HepG2 (cell line): Measurements from ENCODE around the gene ISCA1. TPM values are rescaled to one million over a fixed set of nuclear protein-coding genes. Genes with fewer than 3 reads are reported as not detected.

Experiments used
- AGO2 ChIP-seq: fragments of 200-400 bp; formaldehyde crosslinking; optimal IDR thresholded peaks from 2 replicates; pipeline ENCODE3; 2017; ENCODE audit warnings: mild to moderate bottlenecking, low read depth, low read length, moderate library complexity
- DMAP1 ChIP-seq: IDR thresholded peaks from 2 replicates; pipeline ENCODE4 v1.6.1; 2016
- GPN1 ChIP-seq: sonication (generic); formaldehyde crosslinking; IDR thresholded peaks from 2 replicates; pipeline ENCODE4 v1.5.1; 2020; ENCODE audit warnings: missing genetic modification reagents, borderline replicate concordance
- HOXA3 ChIP-seq: sonication (generic); formaldehyde crosslinking; IDR thresholded peaks from 2 replicates; pipeline ENCODE4 v1.5.0; 2020; ENCODE audit warnings: missing genetic modification reagents
- HOXA5 ChIP-seq: sonication (generic); formaldehyde crosslinking; IDR thresholded peaks from 2 replicates; pipeline ENCODE4 v1.4.0; 2020; ENCODE audit warnings: missing genetic modification reagents
- MED13 ChIP-seq: sonication (generic); formaldehyde crosslinking; IDR thresholded peaks from 2 replicates; pipeline ENCODE4 v1.5.0; 2020; ENCODE audit warnings: missing genetic modification reagents
- NCOA2 ChIP-seq: sonication (generic); formaldehyde crosslinking; IDR thresholded peaks from 2 replicates; pipeline ENCODE4 v1.8.0; 2022; ENCODE audit warnings: inconsistent platforms
- NFE2L1 ChIP-seq: sonication (generic); formaldehyde crosslinking; IDR thresholded peaks from 2 replicates; pipeline ENCODE4 v1.4.0; 2020; ENCODE audit warnings: missing genetic modification reagents, mild to moderate bottlenecking, borderline replicate concordance
- TOE1 ChIP-seq: sonication (generic); formaldehyde crosslinking; IDR thresholded peaks from 2 replicates; pipeline ENCODE4 v1.4.0; 2020; ENCODE audit warnings: mild to moderate bottlenecking, missing genetic modification reagents
- U2AF1 ChIP-seq: fragments of 200-400 bp; formaldehyde crosslinking; optimal IDR thresholded peaks from 2 replicates; pipeline ENCODE3; 2017; ENCODE audit warnings: mild to moderate bottlenecking, low read depth, low read length
- ZNF121 ChIP-seq: sonication (generic); formaldehyde crosslinking; IDR thresholded peaks from 2 replicates; pipeline ENCODE4 v1.5.0; 2020; ENCODE audit warnings: mild to moderate bottlenecking, missing genetic modification reagents
- ZNF253 ChIP-seq: sonication (generic); formaldehyde crosslinking; IDR thresholded peaks from 2 replicates; pipeline ENCODE4 v1.8.0; 2022; ENCODE audit warnings: mild to moderate bottlenecking, missing genetic modification reagents, borderline replicate concordance
- ZNF556 ChIP-seq: sonication (generic); formaldehyde crosslinking; IDR thresholded peaks from 2 replicates; pipeline ENCODE4 v1.4.0; 2020; ENCODE audit warnings: mild to moderate bottlenecking, missing genetic modification reagents, borderline replicate concordance
- ZNF615 ChIP-seq: sonication (generic); formaldehyde crosslinking; IDR thresholded peaks from 2 replicates; pipeline ENCODE4 v1.5.0; 2020; ENCODE audit warnings: mild to moderate bottlenecking, missing genetic modification reagents, borderline replicate concordance
- ZNF776 ChIP-seq: sonication (generic); formaldehyde crosslinking; IDR thresholded peaks from 2 replicates; pipeline ENCODE4 v1.4.0; 2020; ENCODE audit warnings: mild to moderate bottlenecking, missing genetic modification reagents
- polyA plus RNA-seq, 8 experiments: library from polyadenylated mRNA; depleted of rRNA in 3 of 8; stranded (reverse) in 7 of 8; unstranded in 1 of 8; fragments of >200 nt; fragmentation: Illumina TruSeq in 4 of 8; extraction: Trizol in 4 of 8; gene quantifications; 2 replicates each; pipeline versions ENCODE4 v1.2.1 to v1.2.3, GENCODE V29; 2011 to 2016; ENCODE audit warnings: low read depth in 4 of 8, missing spikeins in 1 of 8, mixed read lengths in 1 of 8; ENCODE audit not compliant: insufficient read depth in 1 of 8
- total RNA-seq, 5 experiments: library from RNA; depleted of rRNA; stranded (reverse); fragments of >200 nt; fragmentation: Illumina TruSeq; extraction: Trizol; gene quantifications; 2 replicates each; pipeline ENCODE4 v1.2.3, GENCODE V29; 2016; ENCODE audit warnings: low read depth in 1 of 5
- TF ChIP-seq, protein P1 (sequence below): sonication (generic); formaldehyde crosslinking; IDR thresholded peaks from 2 replicates; pipeline ENCODE4 v1.4.0; 2020; ENCODE audit warnings: missing genetic modification reagents, borderline replicate concordance
- TF ChIP-seq, protein P2 (sequence below): sonication (generic); formaldehyde crosslinking; IDR thresholded peaks from 2 replicates; pipeline ENCODE4 v1.4.0; 2020; ENCODE audit warnings: low read depth, mild to moderate bottlenecking, missing genetic modification reagents
- TF ChIP-seq, protein P3 (sequence below): fragments of 450-650 bp; IDR thresholded peaks from 2 replicates; pipeline ENCODE4 v1.6.1; 2016
- TF ChIP-seq, protein P4 (sequence below): sonication (generic); formaldehyde crosslinking; IDR thresholded peaks from 2 replicates; pipeline ENCODE4 v1.8.0; 2022; ENCODE audit warnings: mild to moderate bottlenecking, missing genetic modification reagents; ENCODE audit not compliant: insufficient replicate concordance
- TF ChIP-seq, protein P5 (sequence below): sonication (generic); formaldehyde crosslinking; conservative IDR thresholded peaks from 2 replicates; pipeline ENCODE4 v1.4.0; 2020; ENCODE audit warnings: missing genetic modification reagents

Gene ISCA1
- total and polyA plus RNA-seq, 2 of the 13 experiments (the other 11 are each of a cell fraction or from before 2014, with no cell fraction given) = 29.2 to 40.9 TPM

DNA sequence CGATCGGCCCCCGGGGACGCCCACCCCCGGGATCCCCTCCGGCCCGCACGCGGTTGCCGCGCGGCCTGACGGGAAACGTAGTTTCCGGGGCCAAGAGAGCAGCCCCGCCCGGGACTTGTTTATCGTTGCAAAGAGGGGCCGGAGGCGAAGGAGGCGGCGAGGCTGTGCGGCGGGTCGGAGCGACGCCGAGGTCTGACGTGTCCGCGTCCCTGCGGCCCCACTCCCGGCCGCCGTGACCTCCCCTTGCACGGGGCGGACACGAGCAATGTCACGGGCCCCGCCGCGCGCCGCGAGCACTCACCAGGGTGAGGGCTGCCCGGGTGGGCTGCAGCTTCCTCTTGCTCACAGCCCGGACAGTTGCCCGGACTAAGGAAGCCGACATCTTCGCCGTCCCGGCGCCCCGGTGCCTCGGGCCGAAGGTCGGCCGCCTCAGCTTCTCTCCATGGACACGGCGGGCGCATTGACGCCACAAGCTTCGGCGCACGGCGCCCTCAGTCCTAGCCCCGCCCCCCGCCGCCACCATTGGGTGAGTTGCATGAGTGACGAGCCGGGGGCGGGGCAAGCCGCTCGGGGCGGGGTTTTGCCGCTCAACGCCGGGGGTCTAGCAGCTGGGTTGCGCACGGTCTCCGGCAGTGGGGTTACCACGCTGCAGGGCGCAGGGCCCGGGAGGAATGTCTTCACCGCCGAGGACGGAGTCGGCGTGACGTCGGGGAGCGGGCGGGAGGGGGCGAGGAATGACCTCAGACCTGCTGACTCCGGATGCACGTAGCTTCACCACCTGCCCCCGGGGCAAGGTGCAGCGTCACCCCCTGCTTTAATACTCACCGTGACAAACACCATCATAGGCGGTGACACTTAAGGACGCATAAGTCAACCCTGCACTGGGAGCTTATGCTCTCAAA lies at the start of gene ISCA1 (continued):
- TF ChIP-seq, protein P1, sequence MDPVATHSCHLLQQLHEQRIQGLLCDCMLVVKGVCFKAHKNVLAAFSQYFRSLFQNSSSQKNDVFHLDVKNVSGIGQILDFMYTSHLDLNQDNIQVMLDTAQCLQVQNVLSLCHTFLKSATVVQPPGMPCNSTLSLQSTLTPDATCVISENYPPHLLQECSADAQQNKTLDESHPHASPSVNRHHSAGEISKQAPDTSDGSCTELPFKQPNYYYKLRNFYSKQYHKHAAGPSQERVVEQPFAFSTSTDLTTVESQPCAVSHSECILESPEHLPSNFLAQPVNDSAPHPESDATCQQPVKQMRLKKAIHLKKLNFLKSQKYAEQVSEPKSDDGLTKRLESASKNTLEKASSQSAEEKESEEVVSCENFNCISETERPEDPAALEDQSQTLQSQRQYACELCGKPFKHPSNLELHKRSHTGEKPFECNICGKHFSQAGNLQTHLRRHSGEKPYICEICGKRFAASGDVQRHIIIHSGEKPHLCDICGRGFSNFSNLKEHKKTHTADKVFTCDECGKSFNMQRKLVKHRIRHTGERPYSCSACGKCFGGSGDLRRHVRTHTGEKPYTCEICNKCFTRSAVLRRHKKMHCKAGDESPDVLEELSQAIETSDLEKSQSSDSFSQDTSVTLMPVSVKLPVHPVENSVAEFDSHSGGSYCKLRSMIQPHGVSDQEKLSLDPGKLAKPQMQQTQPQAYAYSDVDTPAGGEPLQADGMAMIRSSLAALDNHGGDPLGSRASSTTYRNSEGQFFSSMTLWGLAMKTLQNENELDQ (CRISPR knock-in tag) = no peak
- 0 out of 2 replicates have a peak, but pooled peaks have one; percentile 19 for TF ChIP-seq ZNF253
- peak; percentile 92 for TF ChIP-seq DMAP1 (CRISPR knock-in tag)
- peak; percentile 87; the same call in 1 of the 2 replicates for TF ChIP-seq ZNF776 (CRISPR knock-in tag)
- no peak for TF ChIP-seq NFE2L1
- TF ChIP-seq GPN1 (CRISPR knock-in tag) = no peak
- TF ChIP-seq HOXA5 (CRISPR knock-in tag) = no peak
- 0 out of 2 replicates have a peak, but pooled peaks have one; percentile 64 for TF ChIP-seq ZNF615 (CRISPR knock-in tag)
- TF ChIP-seq, protein P2, sequence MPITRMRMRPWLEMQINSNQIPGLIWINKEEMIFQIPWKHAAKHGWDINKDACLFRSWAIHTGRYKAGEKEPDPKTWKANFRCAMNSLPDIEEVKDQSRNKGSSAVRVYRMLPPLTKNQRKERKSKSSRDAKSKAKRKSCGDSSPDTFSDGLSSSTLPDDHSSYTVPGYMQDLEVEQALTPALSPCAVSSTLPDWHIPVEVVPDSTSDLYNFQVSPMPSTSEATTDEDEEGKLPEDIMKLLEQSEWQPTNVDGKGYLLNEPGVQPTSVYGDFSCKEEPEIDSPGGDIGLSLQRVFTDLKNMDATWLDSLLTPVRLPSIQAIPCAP = no peak
- peak; percentile 33; the same call in 1 of the 2 replicates for TF ChIP-seq NCOA2 (CRISPR knock-in tag)
- peak; percentile 76; the same call in 1 of the 2 replicates for TF ChIP-seq ZNF556 (CRISPR knock-in tag)
- TF ChIP-seq U2AF1 = no peak
- peak; percentile 71 for TF ChIP-seq MED13
- peak; percentile 89 for TF ChIP-seq AGO2
- TF ChIP-seq, protein P3, sequence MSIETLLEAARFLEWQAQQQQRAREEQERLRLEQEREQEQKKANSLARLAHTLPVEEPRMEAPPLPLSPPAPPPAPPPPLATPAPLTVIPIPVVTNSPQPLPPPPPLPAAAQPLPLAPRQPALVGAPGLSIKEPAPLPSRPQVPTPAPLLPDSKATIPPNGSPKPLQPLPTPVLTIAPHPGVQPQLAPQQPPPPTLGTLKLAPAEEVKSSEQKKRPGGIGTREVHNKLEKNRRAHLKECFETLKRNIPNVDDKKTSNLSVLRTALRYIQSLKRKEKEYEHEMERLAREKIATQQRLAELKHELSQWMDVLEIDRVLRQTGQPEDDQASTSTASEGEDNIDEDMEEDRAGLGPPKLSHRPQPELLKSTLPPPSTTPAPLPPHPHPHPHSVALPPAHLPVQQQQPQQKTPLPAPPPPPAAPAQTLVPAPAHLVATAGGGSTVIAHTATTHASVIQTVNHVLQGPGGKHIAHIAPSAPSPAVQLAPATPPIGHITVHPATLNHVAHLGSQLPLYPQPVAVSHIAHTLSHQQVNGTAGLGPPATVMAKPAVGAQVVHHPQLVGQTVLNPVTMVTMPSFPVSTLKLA = no peak
- TF ChIP-seq, protein P4, sequence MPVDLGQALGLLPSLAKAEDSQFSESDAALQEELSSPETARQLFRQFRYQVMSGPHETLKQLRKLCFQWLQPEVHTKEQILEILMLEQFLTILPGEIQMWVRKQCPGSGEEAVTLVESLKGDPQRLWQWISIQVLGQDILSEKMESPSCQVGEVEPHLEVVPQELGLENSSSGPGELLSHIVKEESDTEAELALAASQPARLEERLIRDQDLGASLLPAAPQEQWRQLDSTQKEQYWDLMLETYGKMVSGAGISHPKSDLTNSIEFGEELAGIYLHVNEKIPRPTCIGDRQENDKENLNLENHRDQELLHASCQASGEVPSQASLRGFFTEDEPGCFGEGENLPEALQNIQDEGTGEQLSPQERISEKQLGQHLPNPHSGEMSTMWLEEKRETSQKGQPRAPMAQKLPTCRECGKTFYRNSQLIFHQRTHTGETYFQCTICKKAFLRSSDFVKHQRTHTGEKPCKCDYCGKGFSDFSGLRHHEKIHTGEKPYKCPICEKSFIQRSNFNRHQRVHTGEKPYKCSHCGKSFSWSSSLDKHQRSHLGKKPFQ (CRISPR knock-in tag) = peak; percentile 84
- TF ChIP-seq ZNF121 (CRISPR knock-in tag) = peak; percentile 48; the same call in 1 of the 2 replicates
- no peak for TF ChIP-seq TOE1 (CRISPR knock-in tag)
- TF ChIP-seq, protein P5, sequence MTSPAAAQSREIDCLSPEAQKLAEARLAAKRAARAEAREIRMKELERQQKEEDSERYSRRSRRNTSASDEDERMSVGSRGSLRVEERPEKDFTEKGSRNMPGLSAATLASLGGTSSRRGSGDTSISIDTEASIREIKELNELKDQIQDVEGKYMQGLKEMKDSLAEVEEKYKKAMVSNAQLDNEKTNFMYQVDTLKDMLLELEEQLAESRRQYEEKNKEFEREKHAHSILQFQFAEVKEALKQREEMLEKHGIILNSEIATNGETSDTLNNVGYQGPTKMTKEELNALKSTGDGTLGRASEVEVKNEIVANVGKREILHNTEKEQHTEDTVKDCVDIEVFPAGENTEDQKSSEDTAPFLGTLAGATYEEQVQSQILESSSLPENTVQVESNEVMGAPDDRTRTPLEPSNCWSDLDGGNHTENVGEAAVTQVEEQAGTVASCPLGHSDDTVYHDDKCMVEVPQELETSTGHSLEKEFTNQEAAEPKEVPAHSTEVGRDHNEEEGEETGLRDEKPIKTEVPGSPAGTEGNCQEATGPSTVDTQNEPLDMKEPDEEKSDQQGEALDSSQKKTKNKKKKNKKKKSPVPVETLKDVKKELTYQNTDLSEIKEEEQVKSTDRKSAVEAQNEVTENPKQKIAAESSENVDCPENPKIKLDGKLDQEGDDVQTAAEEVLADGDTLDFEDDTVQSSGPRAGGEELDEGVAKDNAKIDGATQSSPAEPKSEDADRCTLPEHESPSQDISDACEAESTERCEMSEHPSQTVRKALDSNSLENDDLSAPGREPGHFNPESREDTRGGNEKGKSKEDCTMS (CRISPR knock-in tag) = no peak
- peak; percentile 89 for TF ChIP-seq HOXA3 (CRISPR knock-in tag)
